ELF-1 (cell line): Measurements from ENCODE around the gene KRTAP21-1.
"Not testable (repeated sequence)": the region's sequence is repeated elsewhere in the genome, so short reads cannot be mapped to it uniquely, and the experiment has no call there.

Experiments used
- DNase-seq: peaks from one replicate; pipeline ENCODE4 v3.0.0-alpha.2; 2016; ENCODE audit warnings: low read depth, low spot score

KRTAP21-1 gene

GRCh38 chr21:30755328-30755727 is at the start of gene KRTAP21-1:
Gene KRTAP21-1, minus strand, starts transcription at chr21:30755428. Its CDS starts 50 bp downstream, at chr21:30755378.
- not testable (repeated sequence) for DNase-seq

DNA sequence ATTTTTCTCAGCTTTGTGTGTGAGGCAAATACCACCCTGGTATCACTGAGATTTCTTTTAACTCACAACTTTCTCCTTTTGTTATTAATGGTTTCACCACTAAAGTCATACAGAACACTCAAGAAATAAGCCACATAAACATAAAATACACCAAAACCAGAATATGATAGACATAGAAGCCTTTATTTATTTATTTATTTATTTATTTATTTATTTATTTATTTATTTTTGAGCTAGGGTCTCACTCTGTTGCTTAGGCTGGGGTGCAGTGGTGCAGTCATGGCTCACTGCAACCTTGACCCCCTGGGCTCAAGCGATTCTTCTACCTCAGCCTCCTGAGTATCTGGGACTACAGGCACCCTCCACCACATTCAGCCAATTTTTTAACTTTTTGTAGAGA is 45.4 kb upstream of the KRTAP21-1 start:
- no peak for DNase-seq

GRCh38 chr21:30793581-30794314 is 38.5 kb upstream of the KRTAP21-1 start:
- DNase-seq = no peak

DNA sequence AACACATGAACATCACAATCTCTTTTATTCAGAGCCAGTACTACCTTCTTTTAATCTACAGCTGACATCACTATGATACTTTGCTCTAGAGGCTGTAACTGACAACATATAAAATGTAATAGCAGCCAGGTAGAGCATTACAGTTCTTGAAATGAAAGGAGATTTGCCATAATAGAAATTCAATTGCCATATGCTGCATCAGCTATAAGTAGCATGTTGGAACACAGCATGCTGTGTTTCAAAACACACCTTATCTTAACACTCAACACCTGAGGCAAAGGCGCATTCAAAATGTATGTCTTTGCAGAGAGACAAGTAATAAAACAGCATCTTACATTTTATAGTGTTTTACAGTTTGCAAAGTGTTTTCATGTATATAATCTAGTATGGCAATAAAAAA is 24.0 kb upstream of the KRTAP21-1 start:
- no peak for DNase-seq

- no peak for DNase-seq
Measured at GRCh38 chr21:30769724-30770431, 14.7 kb upstream of the KRTAP21-1 start.

- DNase-seq = no peak
Measured at GRCh38 chr21:30760776-30761175, 5.5 kb upstream of the KRTAP21-1 start.

- DNase-seq = no peak
Measured at GRCh38 chr21:30758306-30758705, 3.1 kb upstream of the KRTAP21-1 start.

DNA sequence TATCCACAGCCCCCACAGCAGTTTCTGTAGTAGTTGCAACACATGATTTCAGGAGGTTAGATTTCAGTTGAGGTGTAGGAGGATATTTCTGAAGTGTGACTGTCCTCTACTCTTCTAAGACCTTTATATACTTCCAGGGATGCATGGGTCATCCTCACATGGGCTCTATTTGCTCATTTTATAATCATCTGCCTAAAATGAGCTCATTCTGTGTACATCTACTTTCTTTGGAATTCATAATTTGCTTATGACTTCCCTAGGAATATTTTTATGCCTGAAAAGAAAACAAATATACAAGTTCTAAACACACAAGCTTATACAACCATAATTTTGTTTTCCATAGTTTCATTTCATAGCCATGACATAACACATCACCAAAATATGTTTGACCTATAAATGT is 8.1 kb downstream of the KRTAP21-1 start, which contains the start of gene KRTAP21-2:
TSS of gene KRTAP21-2 (minus strand) at position 101 of the 400 bp plus-strand sequence. CDS start at position 44, 57 bp downstream.
- DNase-seq = no peak

DNA sequence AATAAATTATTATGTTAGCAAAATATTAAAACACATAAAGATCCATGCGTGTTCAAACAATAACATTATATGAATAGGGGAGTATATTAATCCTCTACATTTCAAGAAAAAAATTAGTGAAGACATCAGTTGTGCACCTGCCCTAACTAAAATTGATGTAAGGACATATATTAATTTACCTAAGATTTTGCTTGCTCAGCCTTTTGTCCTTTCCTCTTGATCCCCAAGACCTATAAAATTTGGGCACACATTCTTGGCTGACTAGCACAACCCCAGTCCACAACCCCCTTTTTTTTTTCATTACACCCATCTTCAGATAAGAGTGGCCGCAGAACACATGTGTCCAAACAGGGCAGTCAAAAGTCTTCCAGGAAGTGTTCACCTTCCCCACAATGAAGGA is 14.8 kb downstream of the KRTAP21-1 start:
- DNase-seq = no peak

DNA sequence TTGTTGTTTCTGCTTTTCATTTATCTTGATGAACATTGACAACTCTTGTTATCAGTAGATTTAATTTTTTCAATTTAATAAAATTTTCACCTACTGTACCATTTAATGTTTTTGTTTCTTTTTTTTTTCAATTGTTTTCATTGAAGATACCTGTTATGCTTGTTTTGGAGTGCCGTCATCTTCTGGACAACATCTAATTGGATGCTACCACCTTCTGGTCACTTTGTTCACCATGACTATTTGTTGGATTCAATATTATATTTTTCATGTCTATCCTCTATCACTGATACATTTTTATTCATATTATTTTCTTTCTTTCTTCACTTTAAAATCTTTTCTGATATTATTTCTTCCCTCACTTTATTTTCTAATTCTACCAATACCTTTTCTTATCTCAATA is 22.2 kb downstream of the KRTAP21-1 start:
- no peak for DNase-seq

DNA sequence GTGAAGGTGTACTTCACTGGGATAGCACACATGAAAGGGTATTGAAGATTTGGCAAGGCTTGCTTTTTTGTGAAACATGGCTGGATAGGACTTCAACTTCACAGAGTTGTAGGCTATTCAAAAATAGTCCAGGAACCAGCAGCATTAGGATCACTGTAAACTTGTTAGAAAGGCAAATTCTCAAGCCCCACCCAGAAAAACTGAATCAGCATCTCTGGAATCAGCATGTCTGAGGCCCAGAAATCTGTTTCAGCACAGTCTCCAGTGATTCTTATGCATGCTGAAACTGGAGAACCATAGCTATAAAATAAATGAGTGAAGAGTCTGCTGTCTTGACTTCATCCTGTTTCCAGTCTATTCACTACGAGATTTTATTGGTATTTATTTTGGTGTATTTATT is 28.5 kb downstream of the KRTAP21-1 start:
- DNase-seq = no peak

GRCh38 chr21:30719401-30719800 is 35.8 kb downstream of the KRTAP21-1 start:
- DNase-seq = no peak

GRCh38 chr21:30718239-30718909 is 36.9 kb downstream of the KRTAP21-1 start, which contains the start of gene KRTAP21-3:
Gene KRTAP21-3, minus strand, starts transcription at chr21:30718777. Its CDS starts 18 bp downstream, at chr21:30718759.
- DNase-seq = no peak

- DNase-seq = no peak
Measured at GRCh38 chr21:30717105-30717504, 38.1 kb downstream of the KRTAP21-1 start.

DNA sequence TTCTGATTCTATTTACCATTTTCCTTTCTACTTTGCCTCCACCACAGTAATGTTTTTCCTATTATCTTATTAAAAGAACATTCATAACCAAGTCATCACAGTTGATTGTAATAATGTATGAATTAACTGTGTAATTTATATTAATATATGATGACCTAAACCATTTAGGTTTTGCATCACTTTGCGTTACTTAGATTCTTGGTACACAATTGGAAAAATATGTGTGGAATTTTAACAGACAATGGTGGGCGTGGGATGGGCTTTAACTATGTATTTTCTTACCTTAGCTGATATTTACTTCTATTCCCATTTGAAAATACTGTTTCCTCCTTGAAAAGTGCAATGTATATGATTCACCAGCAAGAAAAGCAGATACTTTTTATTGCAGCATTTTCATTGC is 40.3 kb downstream of the KRTAP21-1 start:
- no peak for DNase-seq

DNA sequence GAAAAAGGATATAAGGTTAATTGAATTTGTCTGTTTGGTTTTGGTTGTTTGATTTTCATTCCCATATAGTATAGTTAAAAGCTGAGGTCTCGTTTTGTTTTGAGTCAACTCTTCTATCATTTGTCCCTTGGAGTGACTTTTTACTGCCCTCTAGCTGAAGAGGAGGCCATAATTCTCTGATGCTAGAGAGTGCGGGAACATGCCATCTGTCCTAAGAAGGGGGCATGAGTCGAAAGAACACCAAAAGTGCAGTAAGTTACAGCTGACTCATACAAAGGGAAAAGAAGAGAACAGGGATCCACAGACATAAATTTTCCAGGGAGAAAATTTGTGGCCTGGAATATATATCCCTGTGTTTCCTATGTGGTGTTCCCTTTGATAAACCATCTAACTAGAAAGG is 40.8 kb downstream of the KRTAP21-1 start:
- DNase-seq = no peak

DNA sequence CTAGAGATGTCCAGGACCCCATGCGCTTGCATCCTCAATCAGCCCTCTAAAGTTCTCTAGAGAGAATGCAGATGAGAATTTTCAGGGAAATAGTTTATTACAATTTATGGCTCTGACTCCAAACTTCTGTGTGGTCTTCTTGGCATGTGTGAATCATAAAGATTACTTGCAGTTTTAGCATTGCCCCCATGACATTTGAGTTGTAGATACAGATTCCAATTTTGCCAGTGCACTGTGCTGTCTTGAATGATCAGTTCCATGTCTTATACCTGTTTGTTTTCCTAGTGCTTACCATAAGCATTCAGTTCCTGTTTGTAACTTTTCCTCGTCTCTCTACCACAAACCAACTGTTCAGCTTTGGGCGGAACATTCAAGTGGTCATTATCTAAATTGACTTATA is 41.5 kb downstream of the KRTAP21-1 start:
- no peak for DNase-seq

DNA sequence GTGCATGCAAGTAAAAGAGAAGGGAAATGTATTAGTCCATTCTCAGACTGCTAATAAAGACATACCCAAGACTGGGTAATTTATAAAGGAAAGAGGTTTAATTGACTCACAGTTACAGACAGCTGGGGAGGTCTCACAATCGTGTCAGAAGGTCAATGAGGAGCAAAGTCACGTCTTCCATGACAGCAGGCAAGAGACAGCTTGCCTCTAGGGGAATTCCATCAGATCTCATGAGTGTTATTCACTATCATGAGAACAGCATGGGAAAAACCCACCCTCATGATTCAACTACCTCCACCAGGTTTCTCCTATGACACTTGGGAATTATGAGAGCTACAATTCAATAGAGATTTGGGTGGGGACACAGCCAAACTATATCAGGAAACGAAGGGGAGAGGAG is 44.7 kb downstream of the KRTAP21-1 start:
- DNase-seq = no peak

GRCh38 chr21:30707409-30707808 is 47.8 kb downstream of the KRTAP21-1 start:
- DNase-seq = no peak
